Measurements from ENCODE around the gene ADAMTS17. TPM values are rescaled to one million over a fixed set of nuclear protein-coding genes. Genes with fewer than 3 reads are reported as not detected.

Gene ADAMTS17
- total RNA-seq, 6 experiments from 2014 or later: 14.6 to 34.7 (median 24.2) TPM

GRCh38 chr15:100254285-100254684 lies 87.5 kb downstream of the ADAMTS17 start:
- WGBS (ENCODE audit: insufficient coverage, low coverage, low lambda C conversion rate, missing lambda C conversion rate): 75% methylated on average over 4 of the region's 5 CpGs
- DNase-seq: no peak

GRCh38 chr15:100253640-100254039 lies 88.1 kb downstream of the ADAMTS17 start:
- peak in 1 of 3 donors; percentile 7 for DNase-seq
- WGBS (ENCODE audit: insufficient coverage, low coverage, low lambda C conversion rate, missing lambda C conversion rate): 50% methylated on average over 1 of the region's 1 CpG
- intact Hi-C loops (cut with DNase I): no loop called here

More at GRCh38 chr15:100254285-100254684, 87.5 kb downstream of the ADAMTS17 start:
- ATAC-seq: no peak
- H3K4me1 ChIP-seq: no peaks in the 10 kb centered on the region
- intact Hi-C loops (cut with DNase I): no loop called here
- no peak overlapping the region for H3K4me3 ChIP-seq
- no peaks in the 10 kb centered on the region for H3K36me3 ChIP-seq
- H3K27ac ChIP-seq: no peak overlapping the region
- TF ChIP-seq POLR2A (IDR thresholded peaks at IDR 0.05): no peak
- no peaks in the 10 kb centered on the region for H3K27me3 ChIP-seq
- H3K9me3 ChIP-seq: no peaks in the 10 kb centered on the region

GRCh38 chr15:100252779-100253417 lies 88.9 kb downstream of the ADAMTS17 start:
- Histone ChIP-seq H3K36me3 (no peaks in the 10 kb centered on the region), H3K9me3 (no peaks in the 10 kb centered on the region), H3K4me3 (no peak overlapping the region), H3K27me3 (no peaks in the 10 kb centered on the region), H3K4me1 (no peaks in the 10 kb centered on the region), H3K27ac (no peak overlapping the region)
- no peak for TF ChIP-seq POLR2A (IDR thresholded peaks at IDR 0.05)
- TF ChIP-seq CTCF (IDR thresholded peaks at IDR 0.05): no peak
- ATAC-seq (no peak), DNase-seq (peak in 1 of 3 donors; percentile 27)
- 78% methylated on average over 9 of the region's 9 CpGs for WGBS (ENCODE audit: insufficient coverage, low coverage, low lambda C conversion rate, missing lambda C conversion rate)
- intact Hi-C loops (cut with DNase I): no loop called here

More at GRCh38 chr15:100253640-100254039, 88.1 kb downstream of the ADAMTS17 start:
- Histone ChIP-seq H3K27ac (no peak overlapping the region), H3K4me1 (no peaks in the 10 kb centered on the region), H3K27me3 (no peaks in the 10 kb centered on the region), H3K4me3 (no peak overlapping the region), H3K9me3 (no peaks in the 10 kb centered on the region), H3K36me3 (no peaks in the 10 kb centered on the region)
- TF ChIP-seq CTCF (IDR thresholded peaks at IDR 0.05) (no peak), POLR2A (IDR thresholded peaks at IDR 0.05) (no peak)
- no peak for ATAC-seq

- no peaks in the 10 kb centered on the region for H3K4me1 ChIP-seq
- TF ChIP-seq POLR2A (IDR thresholded peaks at IDR 0.05): no peak
- TF ChIP-seq CTCF (IDR thresholded peaks at IDR 0.05): no peak
- H3K27ac ChIP-seq: no peak overlapping the region
- intact Hi-C loops (cut with DNase I): no loop called here
- 90% methylated on average over 2 of the region's 9 CpGs for WGBS (ENCODE audit: insufficient coverage, low coverage, low lambda C conversion rate, missing lambda C conversion rate)
- DNase-seq: peak in 1 of 3 donors; percentile 27
- no peak overlapping the region for H3K4me3 ChIP-seq
- no peaks in the 10 kb centered on the region for H3K9me3 ChIP-seq
- H3K27me3 ChIP-seq: no peaks in the 10 kb centered on the region
- no peak for ATAC-seq
- no peaks in the 10 kb centered on the region for H3K36me3 ChIP-seq
These were observed 89.4 kb downstream of the ADAMTS17 start for GRCh38 chr15:100252359-100252758.

GRCh38 chr15:100250176-100250800 lies 91.5 kb downstream of the ADAMTS17 start:
- Histone ChIP-seq H3K9me3 (no peaks in the 10 kb centered on the region), H3K4me3 (no peak overlapping the region), H3K27ac (no peak overlapping the region), H3K27me3 (no peaks in the 10 kb centered on the region), H3K4me1 (peaks cover 0 to 8% (median 4%) of the 10 kb centered on the region in 4 donors), H3K36me3 (no peaks in the 10 kb centered on the region)
- 78% methylated on average over 10 of the region's 10 CpGs for WGBS (ENCODE audit: insufficient coverage, low coverage, low lambda C conversion rate, missing lambda C conversion rate)
- TF ChIP-seq CTCF (IDR thresholded peaks at IDR 0.05) (no peak), POLR2A (IDR thresholded peaks at IDR 0.05) (no peak)
- ATAC-seq (no peak), DNase-seq (no peak)
- intact Hi-C loops (cut with DNase I): no loop called here

Measured in right lobe of liver (tissue), 6 donors.